Sigmoid colon (tissue), 7 donors: ENCODE data around the gene NRXN3. TPM values are rescaled to one million over a fixed set of nuclear protein-coding genes. Genes with fewer than 3 reads are reported as not detected.
A peak's percentile ranks its signal among the peaks of the same experiment; 100 is the strongest.

Source experiments
- DNase-seq: peaks from one replicate; pipeline ENCODE4 v3.0.0-alpha.2; 2019
- H3K27ac ChIP-seq, 4 donors: fragments of 200-600 bp; sonication (generic); one replicate each; pipeline ENCODE4 v1.5.1; 2016 to 2019; ENCODE audit warnings: mild to moderate bottlenecking in 1 of 4
- H3K27me3 ChIP-seq, 3 donors: fragments of 200-600 bp; sonication (generic); one replicate each; pipeline ENCODE4 v1.5.1; 2019; ENCODE audit warnings: mild to moderate bottlenecking in 1 of 3
- H3K36me3 ChIP-seq, 4 donors: fragments of 200-600 bp; sonication (generic); one replicate each; pipeline ENCODE4 v1.5.1; 2016 to 2019
- H3K4me1 ChIP-seq, 4 donors: fragments of 200-600 bp; sonication (generic); one replicate each; pipeline ENCODE4 v1.5.1; 2017 to 2019
- H3K4me3 ChIP-seq, 4 donors: fragments of 200-600 bp; sonication (generic); one replicate each; pipeline ENCODE4 v1.5.1; 2017 to 2019; ENCODE audit warnings: mild to moderate bottlenecking in 2 of 4, moderate library complexity in 1 of 4
- H3K9me3 ChIP-seq, 4 donors: fragments of 200-600 bp in 3 of 4; sonication (generic) in 3 of 4; one replicate each; pipeline versions ENCODE4 v1.5.1 to v1.6.1; 2013 to 2019
- CTCF ChIP-seq, 4 experiments: fragments of 450-650 bp in 3 of 4; fragments of 200-600 bp in 1 of 4; IDR thresholded peaks; one replicate each; pipeline ENCODE4 v1.5.1; 2016 to 2019; ENCODE audit warnings: antibody characterized with exemption in 4 of 4, mild to moderate bottlenecking in 3 of 4, moderate library complexity in 2 of 4
- EP300 ChIP-seq, 4 donors: sonication (generic); formaldehyde crosslinking; IDR thresholded peaks; one replicate each; pipeline ENCODE4 v1.6.1; 2017; ENCODE audit warnings: antibody characterized with exemption in 4 of 4
- POLR2A ChIP-seq, 2 donors: fragments of 450-650 bp; IDR thresholded peaks; one replicate each; pipeline ENCODE4 v1.6.1; 2016; ENCODE audit warnings: antibody characterized with exemption in 2 of 2, mild to moderate bottlenecking in 2 of 2, moderate library complexity in 2 of 2
- POLR2AphosphoS5 ChIP-seq, 4 donors: sonication (generic); formaldehyde crosslinking; IDR thresholded peaks; one replicate each; pipeline ENCODE4 v1.6.1; 2017; ENCODE audit warnings: antibody characterized with exemption in 4 of 4
- WGBS, 2 donors: extraction: QIAGEN DNeasy Blood & Tissue Kit; methylation state at CpG; one replicate each; pipeline ENCODE4 v1.1.7; 2013; 5-methylcytosine and 5-hydroxymethylcytosine counted together
- intact Hi-C: fragments of 100-400 bp; cut with DNase I; formaldehyde crosslinking; loops from one replicate; pipeline ENCODE4 v1.15.1; 2023
- polyA plus RNA-seq, 3 donors: library from polyadenylated mRNA; stranded (reverse); fragments of 200-250 nt; gene quantifications; one replicate each; pipeline ENCODE4 v1.2.3, GENCODE V29; 2013
- total RNA-seq, 4 donors: library from RNA; depleted of rRNA; stranded (reverse); fragments of >200 nt; gene quantifications; one replicate each; pipeline ENCODE4 v1.1.0, GENCODE V29; 2016
- donor health status: healthy with polysubstance abuse.
- donor health status: Bipolar disorder and iron deficiency.
- donor health status: healthy.

Gene NRXN3
- total and polyA plus RNA-seq, 7 donors: 0.23 to 46.3 (median 23.2) TPM

- no peaks in the 10 kb centered on the region for H3K27me3 ChIP-seq
- no peaks in the 10 kb centered on the region for H3K4me1 ChIP-seq
- TF ChIP-seq EP300 (IDR thresholded peaks at IDR 0.05) (no peak), CTCF (IDR thresholded peaks at IDR 0.05) (no peak), POLR2A (IDR thresholded peaks at IDR 0.05) (no peak), POLR2AphosphoS5 (IDR thresholded peaks at IDR 0.05) (no peak)
- 74 to 79% methylated on average over 4 of the region's 4 CpGs for WGBS, 2 donors
- no peaks in the 10 kb centered on the region for H3K36me3 ChIP-seq
- no peak overlapping the region for H3K4me3 ChIP-seq
- intact Hi-C loops: no loop called here
- no peak for DNase-seq
- H3K9me3 ChIP-seq: no peaks in the 10 kb centered on the region
- no peak overlapping the region for H3K27ac ChIP-seq
Measured at GRCh38 chr14:79165471-79166090, 995.4 kb downstream of the NRXN3 start.

- Histone ChIP-seq H3K36me3 (no peaks in the 10 kb centered on the region), H3K27ac (no peak overlapping the region), H3K4me3 (no peak overlapping the region), H3K9me3 (no peaks in the 10 kb centered on the region), H3K4me1 (no peaks in the 10 kb centered on the region), H3K27me3 (no peaks in the 10 kb centered on the region)
- TF ChIP-seq POLR2AphosphoS5 (IDR thresholded peaks at IDR 0.05) (no peak), POLR2A (IDR thresholded peaks at IDR 0.05) (no peak), EP300 (IDR thresholded peaks at IDR 0.05) (no peak), CTCF (IDR thresholded peaks at IDR 0.05) (no peak)
- DNase-seq: no peak
- WGBS, 2 donors: 65 to 66% methylated on average over 2 of the region's 2 CpGs
- intact Hi-C loops: no loop called here
Measured at GRCh38 chr14:79166171-79166570, 996.0 kb downstream of the NRXN3 start.

GRCh38 chr14:79167957-79168356 lies 997.8 kb downstream of the NRXN3 start:
- no peaks in the 10 kb centered on the region for H3K4me1 ChIP-seq
- TF ChIP-seq EP300 (IDR thresholded peaks at IDR 0.05): no peak
- TF ChIP-seq CTCF (IDR thresholded peaks at IDR 0.05): no peak
- no peak for TF ChIP-seq POLR2AphosphoS5 (IDR thresholded peaks at IDR 0.05)
- no peak for TF ChIP-seq POLR2A (IDR thresholded peaks at IDR 0.05)
- H3K4me3 ChIP-seq: no peak overlapping the region
- DNase-seq: no peak
- no peaks in the 10 kb centered on the region for H3K27me3 ChIP-seq
- no peak overlapping the region for H3K27ac ChIP-seq
- no peaks in the 10 kb centered on the region for H3K9me3 ChIP-seq
- WGBS, 2 donors: 46 to 59% methylated on average over 1 of the region's 1 CpG
- intact Hi-C loops: no loop called here
- no peaks in the 10 kb centered on the region for H3K36me3 ChIP-seq

GRCh38 chr14:79175671-79176070 lies 1005.5 kb downstream of the NRXN3 start:
- WGBS, 2 donors: 40 to 58% methylated on average over 5 of the region's 5 CpGs
- H3K27ac ChIP-seq: peak overlapping the region in 1 of 4 donors; percentile 6
- no peak for TF ChIP-seq POLR2A (IDR thresholded peaks at IDR 0.05)
- no peak for TF ChIP-seq POLR2AphosphoS5 (IDR thresholded peaks at IDR 0.05)
- TF ChIP-seq EP300 (IDR thresholded peaks at IDR 0.05): no peak
- no peak for TF ChIP-seq CTCF (IDR thresholded peaks at IDR 0.05)

DNA sequence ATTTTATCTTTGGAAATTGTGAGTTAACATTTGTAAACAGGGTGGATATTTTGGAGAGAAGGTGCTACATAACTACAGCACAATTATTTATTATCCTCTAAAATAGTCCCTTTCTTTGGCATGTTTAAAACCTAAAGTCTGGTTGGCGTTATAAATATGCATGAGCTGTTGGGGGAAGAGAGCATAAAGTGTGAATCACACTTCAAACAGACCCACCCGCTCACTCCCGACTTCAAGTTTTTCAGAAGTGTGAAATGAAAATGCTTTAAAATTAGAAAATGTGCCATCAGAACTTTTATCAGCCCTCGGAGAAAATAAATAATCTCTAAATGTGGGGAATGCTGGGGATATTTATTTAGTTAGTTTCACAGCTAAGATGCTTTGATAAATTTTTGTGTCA lies 1006.9 kb downstream of the NRXN3 start:
- H3K27me3 ChIP-seq: no peaks in the 10 kb centered on the region
- 61 to 75% methylated on average over 4 of the region's 4 CpGs for WGBS, 2 donors
- no peak for TF ChIP-seq POLR2A (IDR thresholded peaks at IDR 0.05)
- no peak for TF ChIP-seq POLR2AphosphoS5 (IDR thresholded peaks at IDR 0.05)
- H3K4me3 ChIP-seq: no peak overlapping the region
- no peaks in the 10 kb centered on the region for H3K9me3 ChIP-seq
- H3K27ac ChIP-seq: no peak overlapping the region
- peaks cover 0 to 14% (median 0%) of the 10 kb centered on the region in 4 donors for H3K4me1 ChIP-seq
- H3K36me3 ChIP-seq: no peaks in the 10 kb centered on the region
- no peak for DNase-seq
- intact Hi-C loops: no loop called here

More at GRCh38 chr14:79175671-79176070, 1005.5 kb downstream of the NRXN3 start:
- peak overlapping the region in 3 of 4 donors; percentile 8 to 11 (median 10) for H3K4me3 ChIP-seq
- H3K9me3 ChIP-seq: no peaks in the 10 kb centered on the region
- DNase-seq: no peak
- no peaks in the 10 kb centered on the region for H3K27me3 ChIP-seq
- no peaks in the 10 kb centered on the region for H3K36me3 ChIP-seq
- intact Hi-C loops: no loop called here
- peaks cover 0 to 14% (median 0%) of the 10 kb centered on the region in 4 donors for H3K4me1 ChIP-seq
